HK-2 (cell line): Measurements from ENCODE around the gene MASTL.
A peak's percentile ranks its signal among the peaks of the same experiment; 100 is the strongest.
"Not testable (repeated sequence)": the region's sequence is repeated elsewhere in the genome, so short reads cannot be mapped to it uniquely, and the experiment has no call there.

Source experiments
- DNase-seq: peaks from one replicate; pipeline ENCODE4 v3.0.0-alpha.2; 2018; ENCODE audit not compliant: unreplicated experiment

MASTL gene

GRCh38 chr10:27155066-27155754 is at the start of gene MASTL:
TSS of gene MASTL (plus strand) at chr10:27155352. CDS start at chr10:27155427, 75 bp downstream.
- DNase-seq, result peak; percentile 89

GRCh38 chr10:27108165-27108564 is 47.0 kb upstream of the MASTL start:
- DNase-seq, result no peak

- DNase-seq, result no peak
Measured at GRCh38 chr10:27134371-27134770, 20.8 kb upstream of the MASTL start.

DNA sequence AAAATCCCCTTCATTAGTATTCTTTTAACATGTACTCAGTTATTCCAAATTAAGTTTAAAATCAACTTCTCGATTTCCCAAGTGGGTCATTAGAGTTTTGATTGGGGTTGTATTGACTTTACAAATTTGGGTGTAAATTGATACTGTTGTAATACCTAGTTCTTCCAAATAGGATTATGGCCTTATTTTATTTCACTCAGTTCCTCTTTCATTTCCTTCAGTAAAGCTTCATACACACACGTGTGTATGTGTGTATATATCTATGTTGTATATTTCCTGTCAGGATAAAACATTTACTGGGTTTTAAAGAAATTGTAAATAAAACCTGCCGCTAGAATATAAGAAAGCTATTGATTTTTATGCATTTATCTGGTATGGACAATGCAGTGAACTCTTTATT is 16.9 kb upstream of the MASTL start:
- no peak for DNase-seq

DNA sequence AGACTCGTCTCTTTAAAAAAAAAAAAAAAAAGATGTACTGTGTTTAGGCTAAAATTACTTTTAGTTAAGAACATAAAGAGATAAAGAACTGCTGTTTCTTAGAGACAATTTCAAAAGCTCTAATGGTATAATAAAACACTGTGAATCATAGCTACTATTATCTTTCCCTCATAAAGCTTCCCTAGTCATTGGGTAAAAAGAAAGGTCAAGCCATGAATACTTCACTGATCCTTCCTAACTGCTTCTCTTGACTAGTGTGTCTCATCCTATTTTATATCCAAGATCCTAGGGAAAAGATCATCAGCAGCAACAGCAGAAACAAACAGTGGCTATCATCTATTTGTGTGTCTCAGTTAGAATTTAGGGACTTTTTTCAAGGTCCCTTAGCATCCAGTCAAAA is 11.5 kb upstream of the MASTL start:
- DNase-seq, result no peak

DNA sequence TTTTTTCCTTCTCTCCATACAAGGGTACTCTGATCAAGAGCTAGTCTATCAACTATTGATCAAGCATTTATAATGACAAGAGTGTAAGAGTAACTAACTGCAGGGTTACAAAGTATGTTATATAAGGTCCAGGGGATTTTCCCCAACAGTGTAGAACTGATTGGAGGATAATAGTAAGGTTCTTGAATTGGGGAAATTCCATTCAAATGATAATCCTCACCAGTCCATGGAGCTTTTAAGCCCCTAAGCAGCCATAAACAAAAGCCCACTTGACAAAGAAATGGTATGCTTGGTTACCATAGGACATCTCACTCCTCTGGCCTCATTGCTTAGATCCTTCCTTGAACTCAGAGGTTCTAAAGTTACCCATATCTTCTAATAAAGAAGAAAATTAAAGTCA is 9.2 kb upstream of the MASTL start:
- no peak for DNase-seq

- no peak for DNase-seq
Measured at GRCh38 chr10:27147701-27148100, 7.5 kb upstream of the MASTL start.

GRCh38 chr10:27150261-27150660 is 4.9 kb upstream of the MASTL start:
- DNase-seq, result no peak

DNA sequence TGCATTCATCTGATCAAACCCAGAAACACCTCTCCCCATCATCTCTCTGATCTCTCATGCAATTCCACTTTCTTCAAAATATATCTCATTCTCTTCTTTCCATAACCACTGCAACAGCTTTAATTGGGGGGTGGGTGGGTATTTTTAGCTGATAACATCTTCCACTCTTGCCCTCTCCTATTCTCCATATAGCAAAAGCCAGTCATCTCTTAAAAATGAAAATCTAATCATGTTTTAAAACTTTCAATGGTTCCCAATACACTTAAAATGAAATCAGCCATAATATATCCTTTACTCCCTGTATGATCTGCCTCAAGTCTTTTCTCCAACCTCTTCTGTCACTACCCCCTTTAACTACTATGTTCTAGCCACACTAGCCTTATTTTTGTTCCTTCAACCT is 2.5 kb upstream of the MASTL start:
- no peak for DNase-seq

DNA sequence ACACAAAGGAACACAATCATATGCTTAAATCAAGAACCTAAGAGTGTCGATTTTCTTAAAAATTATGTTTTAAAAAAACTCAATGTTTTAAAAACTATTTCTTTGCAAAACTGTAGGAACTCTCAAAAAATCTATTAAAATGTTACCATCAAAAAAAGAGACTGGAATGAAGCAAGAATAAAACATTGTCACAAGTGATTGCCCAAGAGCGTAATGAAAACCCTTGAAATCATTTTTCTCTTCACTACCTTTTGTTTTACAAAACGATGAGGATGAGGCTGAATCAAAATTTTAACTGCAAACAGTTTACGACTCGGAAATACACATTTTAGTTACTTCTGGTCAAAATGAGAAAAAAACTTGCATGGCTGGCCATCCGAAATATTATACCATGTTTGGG is 1.8 kb upstream of the MASTL start:
- no peak for DNase-seq

- no peak for DNase-seq
Measured at GRCh38 chr10:27153845-27154193, 1.3 kb upstream of the MASTL start.

DNA sequence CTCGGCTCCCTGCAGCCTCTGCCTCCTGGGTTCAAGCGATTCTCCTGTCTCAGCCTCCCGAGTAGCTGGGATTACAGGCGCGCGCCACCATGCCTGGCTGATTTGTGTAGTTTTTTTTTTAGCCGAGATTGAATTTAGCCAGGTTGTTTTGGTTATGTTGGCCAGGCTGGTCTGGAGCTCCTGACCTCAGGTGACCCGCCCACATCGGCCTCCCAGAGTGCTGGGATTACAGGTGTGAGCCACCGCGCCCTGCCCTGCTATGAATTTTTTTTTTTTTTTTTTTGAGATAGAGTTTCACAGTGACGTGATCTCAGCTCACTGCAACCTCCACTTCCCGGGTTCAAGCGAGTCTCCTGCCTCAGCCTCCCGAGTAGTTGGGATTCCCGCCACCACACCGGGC is 1.4 kb downstream of the MASTL start:
- not testable (repeated sequence) for DNase-seq

DNA sequence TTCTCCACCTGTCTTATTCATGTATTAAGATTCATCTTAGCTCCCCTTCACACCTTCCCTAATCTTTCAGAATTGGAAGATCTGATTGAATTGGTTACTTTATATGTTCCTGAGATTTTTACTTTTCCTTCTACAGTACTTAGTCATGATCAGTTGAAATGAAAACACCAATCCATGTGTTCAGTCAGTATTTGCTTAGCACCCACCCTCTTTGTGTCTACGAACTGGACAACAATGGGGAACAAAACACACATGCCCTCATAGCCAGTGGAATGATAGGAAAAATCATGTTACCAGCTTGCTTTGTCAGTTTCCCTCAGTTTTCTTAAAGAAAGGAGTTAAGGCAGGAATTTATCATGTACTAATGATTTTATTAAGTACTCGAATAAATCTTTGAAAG is 2.0 kb downstream of the MASTL start:
- DNase-seq, result no peak

- DNase-seq, result no peak
Measured at GRCh38 chr10:27158421-27158820, 3.3 kb downstream of the MASTL start.

- DNase-seq, result no peak
Measured at GRCh38 chr10:27169849-27170248, 14.7 kb downstream of the MASTL start.

GRCh38 chr10:27188259-27188658 is 33.1 kb downstream of the MASTL start:
- no peak for DNase-seq

GRCh38 chr10:27188897-27189296 is 33.7 kb downstream of the MASTL start:
- DNase-seq, result no peak

DNA sequence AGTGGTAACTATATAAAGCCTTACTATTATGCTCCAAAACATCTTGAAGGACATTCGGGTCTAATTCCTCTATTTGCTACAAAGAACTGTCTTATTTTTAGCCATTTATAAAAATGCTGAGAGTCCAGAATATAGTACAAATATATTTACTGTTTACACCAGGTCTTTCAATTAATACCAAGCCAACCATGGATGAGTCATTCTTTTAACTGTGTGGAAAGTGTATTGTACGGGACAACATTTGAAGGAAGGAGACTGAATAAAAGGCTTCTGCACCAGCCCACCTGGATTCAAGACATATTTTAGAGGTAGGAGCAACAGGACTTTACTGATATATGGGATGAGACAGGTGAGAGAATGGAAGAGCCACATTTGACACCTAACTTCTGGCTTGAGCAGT is 35.4 kb downstream of the MASTL start:
- no peak for DNase-seq

DNA sequence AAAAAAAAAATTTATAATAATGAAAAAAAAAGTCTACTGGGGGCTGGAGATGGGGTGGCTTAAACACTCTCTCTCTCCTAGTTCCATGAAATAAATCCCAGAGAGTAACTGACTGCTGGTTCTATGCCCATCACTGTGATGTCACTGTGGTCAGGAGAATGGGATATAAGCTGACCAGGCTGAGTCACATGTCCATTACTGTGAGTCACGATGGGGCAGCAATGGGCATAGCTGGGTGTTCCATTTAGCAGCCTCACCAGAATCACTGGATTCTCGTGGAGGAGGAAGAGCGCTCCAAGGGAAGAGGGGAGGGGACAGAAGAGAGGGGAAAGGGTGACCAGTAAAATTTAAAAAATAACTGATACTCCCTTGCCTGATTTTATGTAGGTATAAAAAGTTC is 37.1 kb downstream of the MASTL start:
- DNase-seq, result peak; percentile 67

GRCh38 chr10:27197980-27198620 is 42.9 kb downstream of the MASTL start:
- no peak for DNase-seq

DNA sequence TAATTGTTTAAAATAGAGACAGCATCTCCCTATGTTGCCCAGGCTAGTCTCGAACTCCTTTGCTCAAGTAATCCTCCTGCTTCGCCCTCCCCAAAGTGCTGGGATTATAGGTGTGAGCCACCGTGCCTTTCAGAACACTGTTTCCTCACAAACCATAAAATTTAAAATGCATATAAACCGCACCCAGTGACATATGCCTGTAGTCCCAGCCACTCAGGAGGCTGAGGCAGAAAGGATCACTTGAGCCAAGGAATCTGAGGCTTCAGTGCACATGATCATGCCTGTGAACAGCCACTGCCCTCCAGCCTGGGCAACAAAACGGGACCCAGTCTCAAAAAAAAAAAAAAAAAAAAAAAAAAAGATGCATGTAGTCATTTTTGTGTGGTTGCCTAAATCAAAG is 48.7 kb downstream of the MASTL start:
- DNase-seq, result no peak

DNA sequence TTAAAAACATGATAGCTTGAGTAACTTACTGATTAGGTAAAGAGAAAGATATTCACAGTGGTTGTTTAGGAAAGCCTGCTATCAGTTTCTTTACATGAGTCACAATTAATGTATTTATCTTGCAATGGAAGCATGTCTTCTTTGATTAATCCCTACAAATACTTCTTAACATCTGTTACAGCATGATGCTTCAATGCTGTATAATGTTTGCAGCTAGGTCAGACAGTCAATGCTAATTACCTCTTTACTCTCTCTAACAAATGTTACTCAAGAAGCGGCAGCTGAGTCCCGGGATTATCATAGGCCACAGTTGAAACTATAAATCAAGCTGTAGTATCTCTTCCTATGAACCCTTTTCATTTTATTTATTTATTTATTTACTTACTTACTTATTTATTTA is 52.2 kb downstream of the MASTL start:
- no peak for DNase-seq

DNA sequence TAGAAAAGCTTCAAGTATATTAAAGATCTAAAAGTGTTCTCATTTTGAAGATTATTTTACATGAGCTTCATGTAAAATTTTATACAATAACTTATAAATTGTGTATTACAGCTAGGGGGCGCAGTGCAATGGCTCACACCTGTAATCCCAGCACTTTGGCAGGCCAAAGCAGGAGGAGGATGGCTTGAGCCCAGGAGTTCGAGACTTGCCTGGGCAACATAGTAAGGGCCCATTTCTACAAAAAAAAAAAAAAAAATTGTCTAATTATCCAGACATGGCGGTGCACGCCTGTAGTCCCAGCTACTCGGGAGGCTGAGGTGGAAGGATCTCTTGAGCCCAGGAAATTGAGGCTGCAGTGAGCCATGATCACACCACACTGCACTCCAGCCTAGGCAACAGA is 68.8 kb downstream of the MASTL start:
- DNase-seq, result no peak

DNA sequence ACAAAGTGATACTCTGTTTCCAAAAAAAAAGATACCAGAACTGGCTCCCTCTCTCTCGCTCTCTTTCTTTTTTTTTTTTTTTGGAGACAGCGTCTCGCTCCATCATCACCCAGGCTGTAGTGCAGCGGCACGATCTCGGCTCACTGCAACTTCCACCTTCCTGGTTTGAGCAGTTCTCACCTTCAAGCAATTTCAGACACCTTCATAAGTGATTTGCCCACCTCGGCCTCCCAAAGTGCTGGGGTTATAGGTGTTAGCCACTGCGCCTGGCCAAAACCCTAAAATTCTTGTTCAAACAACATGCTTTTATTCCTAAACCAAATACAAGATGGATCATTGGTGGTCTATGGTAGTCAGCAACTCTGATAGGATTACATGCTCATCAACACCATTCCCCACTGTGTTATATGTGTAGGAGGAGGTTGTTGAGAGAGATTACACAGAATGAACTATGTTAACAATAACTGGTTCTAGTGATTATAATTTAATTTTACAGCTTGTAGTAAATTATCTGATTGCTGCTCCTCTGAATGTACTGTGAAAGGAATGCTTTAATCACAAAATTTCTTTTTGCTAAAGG is 69.9 kb downstream of the MASTL start:
- no peak for DNase-seq
